Right ventricle myocardium superior (tissue), 1 donor: ENCODE results near the gene DNAJC18. TPM values are rescaled to one million over a fixed set of nuclear protein-coding genes. Genes with fewer than 3 reads are reported as not detected.

Source experiments
- ATAC-seq: fragments of 200-7000 bp; cut with Tn5 transposase; one replicate; pipeline ENCODE4 v1.9.1; 2020; ENCODE audit warnings: mild to moderate bottlenecking; ENCODE audit not compliant: poor library complexity
- DNase-seq: peaks from one replicate; pipeline ENCODE4 v3.0.0-alpha.2; 2020
- intact Hi-C: fragments of 100-400 bp; cut with DNase I; formaldehyde crosslinking; loops from one replicate; pipeline ENCODE4 v1.11.2; 2022
- total RNA-seq: library from RNA; stranded (reverse); fragmentation: NEBNext Ultra II Directional; extraction: Animal tissue kit (Norgen Biotek cat#: 25700); gene quantifications from one replicate; pipeline ENCODE4 v1.2.1, GENCODE V29; 2021
- donor health status: DM: no; HTN: yes; CAD: no; lungs with severe emphysema.

Gene DNAJC18
- total RNA-seq, 1 donor from 2014 or later, result 11.5 TPM

DNA sequence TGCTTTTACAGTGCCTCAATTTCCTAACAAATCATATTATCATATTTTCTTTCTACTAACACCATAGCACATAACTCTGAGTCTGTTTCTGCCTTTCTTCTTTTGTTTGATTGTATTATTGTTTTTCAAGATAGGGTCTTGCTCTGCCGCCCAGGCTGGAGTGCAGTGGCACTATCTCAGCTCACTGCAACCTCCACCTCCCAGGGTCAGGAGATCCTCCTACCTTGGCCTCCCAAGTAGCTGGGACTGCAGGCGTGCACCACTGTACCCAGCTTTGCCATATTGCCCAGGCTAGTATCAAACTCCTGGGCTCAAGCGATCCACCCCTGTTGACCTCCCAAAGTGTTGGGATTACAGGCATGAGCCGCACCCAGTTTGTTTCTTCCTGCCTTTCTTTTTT is 78.9 kb downstream of the DNAJC18 start:
- intact Hi-C loops, result no loop called here
- ATAC-seq (no peak), DNase-seq (no peak)

Other genes starting within 250 kb of the DNAJC18 start
- gene SIL1, start 241.2 kb downstream of the DNAJC18 start, total RNA-seq, result 42.1 TPM
- 111 TPM for gene MATR3, start 145.8 kb downstream of the DNAJC18 start, total RNA-seq
- gene PAIP2, start 97.7 kb downstream of the DNAJC18 start, total RNA-seq, result 142 TPM
- gene SLC23A1, start 56.2 kb downstream of the DNAJC18 start, total RNA-seq, result not detected
- 0.70 TPM for gene MZB1, start 49.6 kb downstream of the DNAJC18 start, total RNA-seq
- gene PROB1, start 44.4 kb downstream of the DNAJC18 start, total RNA-seq, result 50.3 TPM
- gene SPATA24, start 35.4 kb downstream of the DNAJC18 start, total RNA-seq, result 17.1 TPM
- gene ECSCR, start 23.2 kb upstream of the DNAJC18 start, total RNA-seq, result 18.0 TPM
- not detected for gene SMIM33, start 31.5 kb upstream of the DNAJC18 start, total RNA-seq
- 39.0 TPM for gene STING1, start 43.2 kb upstream of the DNAJC18 start, total RNA-seq
- gene UBE2D2, start 121.8 kb upstream of the DNAJC18 start, total RNA-seq, result 114 TPM
- 67.3 TPM for gene CXXC5, start 208.8 kb upstream of the DNAJC18 start, total RNA-seq